Dedifferentiated amniotic fluid mesenchymal stem cell (primary cell): ENCODE results near the gene CFB.
A peak's percentile ranks its signal among the peaks of the same experiment; 100 is the strongest.

Experiments used
- DNase-seq: peaks from one replicate; pipeline ENCODE4 v3.0.0-alpha.2; 2016; ENCODE audit errors: extremely low spot score

CFB gene

DNA sequence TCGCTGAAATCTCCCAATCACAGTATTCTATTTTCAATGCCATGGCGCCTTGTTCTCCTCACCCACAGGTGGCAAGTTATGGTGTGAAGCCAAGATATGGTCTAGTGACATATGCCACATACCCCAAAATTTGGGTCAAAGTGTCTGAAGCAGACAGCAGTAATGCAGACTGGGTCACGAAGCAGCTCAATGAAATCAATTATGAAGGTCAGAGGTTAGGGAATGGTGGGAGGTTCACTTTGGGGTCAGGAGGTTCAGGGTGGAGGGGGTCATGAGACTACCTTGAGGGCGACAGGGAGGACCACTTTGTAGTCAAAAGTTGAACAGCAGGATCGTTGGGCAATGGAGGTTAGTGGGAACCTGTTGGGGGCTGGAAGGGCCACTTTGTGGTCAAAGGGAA, 2.4 kb downstream of the CFB start:
- no peak for DNase-seq

- no peak for DNase-seq
These were observed 3.0 kb downstream of the CFB start for GRCh38 chr6:31948753-31949413.

DNA sequence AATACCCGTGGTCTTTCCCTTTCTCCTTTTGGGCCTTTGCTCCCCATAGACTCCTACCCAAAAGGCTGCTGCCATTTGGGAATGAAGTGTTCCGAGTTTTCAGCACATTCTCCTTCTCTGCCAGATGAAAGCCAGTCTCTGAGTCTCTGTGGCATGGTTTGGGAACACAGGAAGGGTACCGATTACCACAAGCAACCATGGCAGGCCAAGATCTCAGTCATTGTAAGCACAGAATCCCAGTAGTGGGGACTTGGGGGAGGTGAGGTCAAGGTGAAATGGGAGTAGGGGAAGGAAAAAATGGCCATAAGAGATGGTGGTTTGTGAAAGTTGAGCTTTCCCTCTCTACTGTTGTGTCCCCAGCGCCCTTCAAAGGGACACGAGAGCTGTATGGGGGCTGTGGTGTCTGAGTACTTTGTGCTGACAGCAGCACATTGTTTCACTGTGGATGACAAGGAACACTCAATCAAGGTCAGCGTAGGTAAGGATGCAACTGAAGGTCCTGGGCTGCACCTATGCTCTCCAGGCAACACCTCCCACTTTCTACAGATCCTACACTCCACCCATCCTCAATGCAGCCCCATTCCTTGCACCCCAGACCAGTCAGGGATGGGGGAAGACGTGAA, 4.1 kb downstream of the CFB start:
- no peak for DNase-seq

DNA sequence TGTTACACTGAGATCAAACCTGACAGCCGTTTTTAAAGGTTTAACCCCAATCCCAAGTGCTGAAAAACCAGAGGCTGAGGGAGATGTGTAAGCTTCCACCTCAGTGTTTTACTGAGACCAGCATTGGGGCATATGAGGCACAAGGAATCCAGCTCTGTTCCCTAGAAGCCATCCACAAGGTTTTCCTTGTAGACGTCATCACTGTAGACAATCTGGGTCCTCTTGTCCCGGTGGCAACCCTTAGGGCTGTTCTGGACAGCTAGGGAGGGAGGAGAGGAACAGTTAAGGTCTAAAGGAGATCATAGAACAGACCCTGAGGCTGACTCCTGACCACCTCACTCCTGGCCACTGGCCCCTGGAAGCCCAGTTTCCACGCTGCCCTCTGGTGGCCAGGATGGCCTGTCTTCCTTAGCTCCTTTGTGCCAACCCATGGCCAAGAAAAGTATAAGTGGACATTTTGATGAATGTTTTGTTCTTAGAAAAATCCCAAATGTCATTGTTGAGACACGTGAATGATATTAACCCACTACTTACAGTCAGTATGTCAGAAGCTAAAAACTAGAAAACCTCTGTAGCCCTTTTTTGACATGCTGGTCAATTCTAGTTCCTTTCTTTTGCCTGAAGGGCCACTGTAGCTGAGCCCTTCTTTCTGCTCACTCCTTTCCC, 6.4 kb downstream of the CFB start:
- peak; percentile 56 for DNase-seq

DNA sequence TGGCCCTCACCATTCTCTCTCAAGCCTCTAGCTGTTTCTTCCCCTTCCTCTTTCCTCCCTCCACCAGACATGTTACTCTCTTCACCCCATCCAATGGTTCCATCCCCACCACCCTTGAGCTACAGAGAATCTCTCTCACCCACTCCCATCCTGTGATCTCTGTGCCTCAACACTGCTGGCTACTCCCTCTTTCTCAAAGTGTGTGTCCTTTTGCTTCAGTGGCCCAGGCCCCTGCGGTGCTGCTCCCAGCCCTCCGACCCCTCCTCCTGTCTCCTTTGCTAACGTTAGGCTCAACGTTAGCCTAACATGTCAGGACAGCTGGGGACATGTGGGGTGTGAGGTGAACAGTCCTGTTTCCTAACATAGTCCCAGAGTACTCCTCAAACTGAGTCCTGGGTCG, 7.0 kb downstream of the CFB start:
- no peak for DNase-seq

- DNase-seq = no peak
These were observed 8.6 kb downstream of the CFB start for GRCh38 chr6:31954511-31954910.

- DNase-seq = no peak
These were observed 10.9 kb downstream of the CFB start for GRCh38 chr6:31956796-31957195.

DNA sequence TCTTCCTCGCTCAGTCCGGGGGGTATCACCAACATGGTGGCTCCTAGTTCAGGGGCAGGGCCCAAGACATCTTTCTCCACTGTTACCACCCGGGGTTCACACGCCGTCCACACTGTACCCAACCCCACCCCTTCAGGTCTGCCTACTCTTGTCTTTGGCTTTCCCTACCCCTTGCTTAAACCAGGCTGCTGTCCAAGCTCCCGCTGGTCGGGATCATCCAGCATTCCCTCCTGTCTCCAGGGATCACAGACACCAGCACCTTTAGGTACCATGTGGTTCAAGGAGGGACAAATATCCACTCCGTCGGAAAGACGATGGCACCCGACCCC, 12.5 kb downstream of the CFB start:
- DNase-seq = no peak

DNA sequence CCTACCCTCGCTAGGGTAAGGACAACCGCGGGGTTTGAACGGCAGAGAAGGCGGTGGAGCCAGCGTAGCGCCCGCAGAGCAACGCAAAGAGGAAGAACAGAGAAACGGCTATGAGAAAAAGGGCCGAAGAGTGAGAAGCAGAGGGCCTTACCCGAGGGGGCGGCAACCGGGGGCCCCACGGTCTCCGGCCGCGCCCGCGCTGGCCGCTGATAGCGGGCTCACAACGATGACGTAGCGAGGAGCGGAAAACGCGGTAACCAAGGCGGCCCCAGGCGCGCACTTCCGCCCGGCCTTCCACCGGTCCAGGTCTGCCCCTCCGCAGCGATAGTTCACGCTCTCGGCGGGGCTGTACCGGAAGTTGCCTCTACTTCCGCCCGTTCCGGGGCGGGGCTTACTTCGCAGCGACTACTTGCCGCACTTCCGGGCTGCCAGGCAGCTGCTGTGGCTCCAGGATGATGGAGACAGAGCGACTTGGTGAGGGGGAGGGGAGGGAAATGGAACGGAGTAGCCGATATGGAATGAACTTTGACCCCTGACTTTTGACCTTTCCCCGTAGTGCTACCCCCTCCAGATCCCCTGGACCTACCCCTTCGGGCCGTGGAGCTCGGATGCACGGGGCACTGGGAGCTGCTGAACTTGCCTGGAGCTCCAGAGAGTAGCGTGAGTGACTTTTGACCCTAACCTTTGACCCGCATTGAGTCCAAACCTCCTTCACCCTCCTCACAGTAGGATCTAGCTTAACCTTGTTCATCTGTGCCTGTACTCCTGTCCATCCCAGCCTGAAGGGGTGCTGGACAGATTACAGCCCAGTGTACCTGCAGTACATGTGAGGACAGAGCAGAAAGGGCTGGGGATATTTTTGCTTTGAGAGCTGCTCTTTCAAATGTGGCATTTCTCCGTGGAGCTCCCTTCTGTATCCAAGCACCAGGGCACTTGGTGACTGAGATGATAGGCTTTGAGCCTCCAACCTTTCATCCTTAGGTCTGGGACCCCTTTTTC, 13.1 kb downstream of the CFB start, which contains the start of the genes NELFE and SKIC2:
TSS of gene NELFE (minus strand) at position 231 of the 999 bp plus-strand sequence. CDS start 525 bp downstream, outside the sequence.
TSS of gene SKIC2 (plus strand) at position 435 of the 999 bp plus-strand sequence. CDS start at position 453, 18 bp downstream.
- peak; percentile 97 for DNase-seq

DNA sequence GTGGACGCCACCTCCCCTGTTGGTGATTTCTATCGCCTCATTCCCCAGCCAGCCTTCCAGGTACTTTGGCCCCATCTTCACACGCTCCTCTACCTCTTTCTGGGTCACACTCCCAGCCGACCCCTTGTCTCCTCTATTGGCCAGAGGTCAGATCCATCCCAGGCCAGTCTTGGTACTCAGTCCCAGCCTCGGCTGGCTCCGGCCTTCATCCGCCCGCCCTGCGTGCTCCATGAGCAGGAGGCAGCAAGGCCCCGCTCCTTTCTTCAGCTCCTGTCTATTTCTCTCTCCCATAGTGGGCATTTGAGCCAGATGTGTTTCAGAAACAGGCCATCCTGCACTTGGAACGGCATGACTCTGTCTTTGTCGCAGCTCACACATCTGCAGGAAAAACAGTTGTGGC, 15.7 kb downstream of the CFB start:
- no peak for DNase-seq

DNA sequence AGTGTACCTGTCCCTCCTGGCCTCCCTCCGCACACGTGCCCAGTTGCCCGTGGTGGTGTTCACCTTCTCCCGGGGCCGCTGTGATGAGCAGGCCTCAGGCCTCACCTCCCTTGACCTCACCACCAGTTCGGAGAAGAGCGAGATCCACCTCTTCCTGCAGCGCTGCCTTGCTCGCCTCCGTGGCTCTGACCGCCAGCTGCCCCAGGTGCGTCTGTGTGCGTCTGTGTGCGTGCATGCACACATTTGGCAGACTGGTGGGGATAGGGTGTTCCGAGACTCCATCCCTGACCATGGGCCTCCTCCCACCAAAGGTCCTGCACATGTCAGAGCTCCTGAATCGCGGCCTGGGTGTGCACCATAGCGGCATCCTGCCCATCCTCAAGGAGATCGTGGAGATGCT, 18.0 kb downstream of the CFB start:
- no peak for DNase-seq

- no peak for DNase-seq
These were observed 19.8 kb downstream of the CFB start for GRCh38 chr6:31965700-31966099.

GRCh38 chr6:31966506-31966905, 20.6 kb downstream of the CFB start:
- DNase-seq = no peak

- no peak for DNase-seq
These were observed 21.4 kb downstream of the CFB start for GRCh38 chr6:31966997-31967925.

DNA sequence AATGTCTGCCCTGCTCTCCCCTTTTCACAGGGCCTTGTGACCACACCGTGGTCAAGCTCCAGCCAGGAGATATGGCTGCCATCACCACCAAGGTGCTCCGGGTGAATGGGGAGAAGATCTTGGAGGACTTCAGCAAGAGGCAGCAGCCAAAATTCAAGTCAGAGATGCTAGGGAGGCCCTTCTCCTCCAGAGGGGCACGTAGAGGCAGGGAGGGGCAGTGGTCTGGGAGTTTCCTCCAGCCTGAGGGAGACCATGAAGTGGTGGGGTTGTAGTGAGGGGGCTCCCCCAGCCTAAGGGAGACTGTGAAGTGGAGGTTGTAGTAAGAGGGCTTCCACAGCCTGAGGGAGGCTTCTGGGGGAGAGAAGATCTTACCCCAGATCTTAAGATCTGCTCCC, 22.0 kb downstream of the CFB start:
- DNase-seq = no peak

GRCh38 chr6:31968326-31968725, 22.4 kb downstream of the CFB start:
- no peak for DNase-seq

GRCh38 chr6:31968791-31969711, 23.2 kb downstream of the CFB start:
- DNase-seq = no peak

DNA sequence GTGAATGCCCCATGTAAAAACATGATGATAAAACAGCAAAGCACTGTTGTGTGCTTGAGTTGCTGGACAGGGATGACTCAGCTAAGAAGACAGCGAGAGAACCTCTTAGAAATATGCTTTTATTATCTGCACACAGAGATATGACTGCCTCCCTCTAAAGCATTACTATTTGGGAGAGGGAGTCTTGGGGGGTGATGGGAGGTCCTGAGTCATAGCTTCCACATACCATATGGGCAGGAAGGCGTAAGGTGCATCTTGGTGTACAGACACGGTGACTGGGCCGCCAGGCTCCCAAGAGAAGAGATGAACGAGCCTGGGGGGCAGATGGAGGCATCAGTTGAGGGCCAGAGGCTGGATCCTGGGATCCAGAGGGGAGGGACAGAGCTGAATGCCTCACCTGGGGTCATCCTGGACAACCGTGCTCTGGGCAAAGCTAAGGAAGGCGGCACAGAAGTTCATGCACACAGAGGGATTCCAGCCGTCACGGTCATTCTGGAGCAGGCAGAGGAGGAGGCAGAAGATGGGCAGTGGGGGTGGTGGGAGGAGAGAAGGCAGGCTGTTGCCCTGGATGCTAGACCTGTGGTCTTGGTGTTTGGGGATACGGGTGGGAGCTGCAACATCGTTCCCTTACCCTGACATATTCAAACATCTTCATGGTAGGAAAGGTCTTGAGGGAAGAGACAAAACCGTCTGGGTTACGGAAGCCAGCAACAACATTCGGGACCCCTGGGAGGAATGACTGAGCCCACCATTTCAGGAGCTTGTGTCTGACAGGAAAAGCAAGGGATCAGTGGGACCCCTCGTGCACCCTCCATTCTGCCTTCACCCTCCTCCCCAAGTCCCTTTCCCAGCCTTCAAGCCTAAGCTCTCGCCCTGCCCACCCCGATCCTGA, 24.1 kb downstream of the CFB start:
- no peak for DNase-seq
